ENCODE results near the gene RAX. TPM values are rescaled to one million over a fixed set of nuclear protein-coding genes. Genes with fewer than 3 reads are reported as not detected.
A peak's percentile ranks its signal among the peaks of the same experiment; 100 is the strongest.

RAX gene
- total RNA-seq, 1 experiment from 2014 or later: 0.37 TPM

DNA sequence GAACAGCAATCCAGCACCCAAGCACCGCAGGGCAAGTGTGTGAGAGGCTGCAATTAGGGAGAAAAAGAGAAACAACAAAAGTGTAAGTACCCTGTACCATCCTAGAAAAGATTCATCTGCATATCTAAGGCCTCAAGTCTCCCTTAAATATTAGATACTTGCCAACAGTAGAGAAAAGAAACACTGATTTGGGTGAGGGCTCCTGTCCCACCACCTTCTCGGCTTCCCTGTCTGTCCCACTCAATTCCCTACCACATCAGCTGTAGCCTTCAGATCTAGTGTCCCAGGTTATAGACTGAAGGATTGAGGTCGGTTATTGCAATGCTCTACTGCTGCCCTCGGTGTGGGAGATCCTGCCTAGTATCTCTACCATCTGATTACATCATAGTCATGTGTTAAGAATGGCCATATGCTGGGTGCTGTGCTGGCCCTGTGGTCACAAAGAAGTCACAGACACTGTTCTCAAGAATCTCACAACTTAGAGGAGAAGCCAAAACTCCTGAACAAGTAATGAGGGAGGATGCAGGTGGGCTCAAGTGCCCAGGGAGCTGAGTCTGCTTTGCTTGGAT is 2.5 kb downstream of the RAX start:
- peaks cover 0 to 5% of the 10 kb centered on the region in 2 experiments; a peak in 2 of 5 replicates for H3K9me3 Mint-ChIP-seq
- Histone ChIP-seq H2BK15ac (ENCODE audit: low read depth, low read length) (no peak overlapping the region), H3T11ph (ENCODE audit: low read length) (no peak overlapping the region), H3K79me1 (ENCODE audit: insufficient read depth, low read depth, low read length, poor library complexity, severe bottlenecking) (no peaks in the 10 kb centered on the region), H3K9ac (ENCODE audit: extremely low read depth, insufficient read length, low read length) (no peak overlapping the region), H4K5ac (ENCODE audit: insufficient read length, low read depth, low read length) (no peak overlapping the region), H4K91ac (ENCODE audit: insufficient read length, low read depth, low read length) (no peak overlapping the region), H3K14ac (ENCODE audit: insufficient read depth, low read length) (no peak overlapping the region), H2BK12ac (ENCODE audit: insufficient read length, low read depth, low read length) (no peak overlapping the region), H3K18ac (ENCODE audit: insufficient read length, low read depth, low read length) (no peak overlapping the region), H3K79me2 (ENCODE audit: insufficient read depth, low read length) (no peaks in the 10 kb centered on the region), H3K4me2 (ENCODE audit: insufficient read depth, insufficient read length, low read length) (no peak overlapping the region), H3K9me3 (ENCODE audit: control insufficient read depth, low read depth, low read length) (no peaks in the 10 kb centered on the region), H2BK120ac (ENCODE audit: low read depth, low read length, poor library complexity, severe bottlenecking) (no peak overlapping the region), H2AK5ac (ENCODE audit: insufficient read length, low read length) (no peak overlapping the region), H3K4me1 (ENCODE audit: insufficient read depth, low read length) (0 out of 2 replicates have a peak, but pooled peaks cover 2% of the 10 kb centered on the region), H4K8ac (replicated peaks; ENCODE audit: insufficient read length, low read depth, low read length) (no peak overlapping the region), H3K27ac (ENCODE audit: insufficient read length, low read depth, low read length) (no peak overlapping the region), H3K27me3 (ENCODE audit: insufficient read depth, low read length) (peaks cover 84% of the 10 kb centered on the region), H2BK20ac (ENCODE audit: low read depth, low read length, poor library complexity, severe bottlenecking) (no peak overlapping the region), H3K23me2 (ENCODE audit: insufficient read length, low read depth, low read length, poor library complexity, severe bottlenecking) (peaks cover 18% of the 10 kb centered on the region), H4K20me1 (ENCODE audit: control insufficient read depth, insufficient read depth, insufficient read length) (no peaks in the 10 kb centered on the region), H2BK5ac (ENCODE audit: insufficient read length, low read length) (no peak overlapping the region), H2AFZ (ENCODE audit: low read length) (no peak overlapping the region), H3K4ac (ENCODE audit: low read depth, low read length) (no peak overlapping the region), H3K56ac (ENCODE audit: insufficient read length, low read depth, low read length) (no peak overlapping the region), H3K23ac (ENCODE audit: insufficient read length, low read depth, low read length) (no peak overlapping the region)
- H3K4me1 Mint-ChIP-seq: peaks cover 36 to 44% of the 10 kb centered on the region in 2 experiments
- no CpG with 5 or more reads among the region's 4 CpGs for WGBS (ENCODE audit: extremely low coverage, insufficient read length, low lambda C conversion rate)
- 0 out of 5 replicates have a peak overlapping the region, but pooled peaks of 1 of the 2 experiments have one; percentile 0 for H3K4me3 Mint-ChIP-seq
- no peak for TF ChIP-seq CTCF (conservative IDR thresholded peaks at IDR 0.05)
- peaks cover 97% of the 10 kb centered on the region for H3K27me3 Mint-ChIP-seq (ENCODE audit: low read depth)
- no peaks in the 10 kb centered on the region; a peak in 1 of 7 replicates for H3K36me3 Mint-ChIP-seq (ENCODE audit: insufficient read depth in 1 of 3, low read depth in 3 of 3)
- no peak for DNase-seq
- H3K27ac Mint-ChIP-seq: no peak overlapping the region
